ENCODE measurements around the gene RIMBP2.

RIMBP2 gene

GRCh38 chr12:130568041-130568440 is 148.1 kb downstream of the RIMBP2 start:
- no peak for DNase-seq (ENCODE audit: low read depth)

DNA sequence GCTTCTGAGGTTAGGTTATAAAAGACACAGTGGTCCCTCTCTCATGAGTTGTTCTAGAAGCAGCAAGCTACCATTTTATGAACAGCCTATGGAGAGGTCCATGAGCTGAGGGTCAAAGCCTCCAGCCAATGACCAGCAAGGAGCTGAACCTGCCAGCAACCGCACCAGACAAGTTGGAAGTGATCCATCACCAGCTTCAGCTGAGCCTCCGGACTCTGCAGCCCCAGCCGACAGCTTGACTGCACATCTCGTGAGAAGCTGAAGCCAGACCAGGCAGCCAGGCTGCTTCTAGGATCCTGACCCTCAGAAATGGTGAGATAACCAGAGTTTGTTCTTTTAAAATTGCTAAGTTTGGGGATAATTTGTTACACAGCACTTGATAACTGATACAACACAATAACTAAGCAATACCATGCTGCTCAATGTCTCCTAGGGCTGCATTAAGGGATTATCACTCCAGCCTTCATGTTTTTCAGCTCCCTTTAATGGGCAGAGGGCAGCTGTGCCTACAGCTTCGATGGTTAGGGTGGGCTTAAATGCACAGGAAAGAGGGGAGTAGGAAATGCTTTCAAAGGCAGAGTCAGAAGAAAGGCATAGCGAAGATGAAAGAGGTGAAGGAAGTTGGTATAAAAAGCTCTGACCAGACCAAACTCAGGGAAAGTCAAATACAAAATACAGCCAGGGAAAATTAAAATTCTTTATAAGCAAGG is 149.5 kb downstream of the RIMBP2 start:
- DNase-seq (ENCODE audit: low read depth), result no peak

GRCh38 chr12:130565189-130565588 is 150.9 kb downstream of the RIMBP2 start:
- no peak for DNase-seq (ENCODE audit: low read depth)

DNA sequence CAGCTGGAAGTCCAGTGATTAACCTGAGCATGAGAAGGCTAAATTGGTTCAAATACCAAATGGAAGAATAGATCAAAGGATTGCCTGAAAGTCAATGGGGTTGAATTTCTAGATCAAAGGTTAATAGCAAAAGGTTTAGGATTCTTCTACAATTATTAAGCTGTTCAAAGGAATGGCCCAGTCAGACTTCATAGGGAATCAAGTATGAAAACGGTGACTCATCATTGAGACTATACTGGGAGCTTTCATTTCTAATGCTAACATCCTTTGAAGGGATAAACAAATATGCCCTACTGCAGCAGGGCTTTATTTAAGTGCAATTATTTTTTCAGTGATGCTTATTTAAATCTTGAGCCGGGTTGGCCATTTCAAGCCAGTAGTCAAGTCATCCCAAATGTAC is 152.8 kb downstream of the RIMBP2 start:
- DNase-seq (ENCODE audit: low read depth), result no peak

DNA sequence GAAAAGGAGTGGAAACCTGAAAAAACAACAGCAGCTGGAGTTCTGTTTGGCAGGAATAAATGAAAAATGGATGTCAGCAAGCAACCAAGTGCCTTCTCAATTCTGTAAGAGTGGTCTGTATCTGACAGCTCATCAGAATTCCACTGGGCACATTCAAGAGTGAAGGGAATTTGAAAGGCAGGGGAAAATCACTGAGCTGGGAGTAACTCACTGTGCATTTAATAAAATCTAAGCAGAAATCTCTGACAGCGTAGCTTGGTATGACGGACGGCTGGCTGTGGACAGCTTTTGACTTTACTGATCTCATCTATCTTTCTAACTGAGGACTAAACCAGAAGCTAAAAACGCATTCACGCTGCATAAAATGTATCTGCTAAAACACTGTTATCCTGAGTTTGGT is 153.4 kb downstream of the RIMBP2 start:
- no peak for DNase-seq (ENCODE audit: low read depth)

DNA sequence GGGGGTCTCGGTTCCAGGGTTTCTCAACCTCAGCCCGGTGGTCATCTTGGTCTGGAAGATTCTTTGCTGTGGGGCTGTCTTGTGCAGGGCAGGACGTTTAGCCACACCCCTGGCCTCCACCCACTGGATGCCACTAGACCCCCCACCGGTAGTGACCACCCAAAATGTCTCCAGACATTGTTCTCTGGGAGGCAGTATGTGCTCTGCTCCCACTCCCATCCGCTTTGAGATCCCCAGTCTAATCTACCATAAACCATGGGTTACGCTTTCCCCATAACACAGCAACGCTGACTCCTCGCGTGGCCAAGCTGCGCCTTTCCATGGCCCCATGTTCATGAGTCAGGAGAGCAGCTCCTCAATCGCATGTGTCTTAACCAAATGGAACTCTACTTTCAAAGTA is 155.8 kb downstream of the RIMBP2 start:
- DNase-seq (ENCODE audit: low read depth), result no peak

- DNase-seq (ENCODE audit: low read depth), result no peak
These were observed 156.3 kb downstream of the RIMBP2 start for GRCh38 chr12:130559806-130560205.

- no peak for DNase-seq (ENCODE audit: low read depth)
These were observed 158.0 kb downstream of the RIMBP2 start for GRCh38 chr12:130557886-130558765.

DNA sequence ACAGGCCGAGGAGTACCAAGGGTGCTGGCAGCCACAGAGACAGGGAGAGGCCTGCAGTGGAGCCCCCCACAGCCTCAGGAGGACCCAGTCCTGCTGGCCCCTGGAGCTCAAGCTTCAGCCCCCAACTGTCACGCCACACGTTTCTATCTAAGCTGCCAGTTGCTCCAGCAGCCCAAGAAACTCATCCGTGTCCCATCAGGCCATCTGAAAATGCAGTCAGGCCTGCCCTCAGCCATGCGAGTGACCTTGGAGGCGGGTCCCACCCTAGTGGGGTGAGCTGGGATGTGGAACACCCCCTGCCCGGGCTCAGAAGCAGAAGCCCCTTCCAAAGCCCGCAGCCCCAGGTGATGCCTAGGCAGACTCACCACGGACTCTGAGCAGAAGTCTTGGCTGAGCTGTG is 158.9 kb downstream of the RIMBP2 start:
- no peak for DNase-seq (ENCODE audit: low read depth)

GRCh38 chr12:130556486-130557055 is 159.5 kb downstream of the RIMBP2 start:
- DNase-seq (ENCODE audit: low read depth), result no peak

DNA sequence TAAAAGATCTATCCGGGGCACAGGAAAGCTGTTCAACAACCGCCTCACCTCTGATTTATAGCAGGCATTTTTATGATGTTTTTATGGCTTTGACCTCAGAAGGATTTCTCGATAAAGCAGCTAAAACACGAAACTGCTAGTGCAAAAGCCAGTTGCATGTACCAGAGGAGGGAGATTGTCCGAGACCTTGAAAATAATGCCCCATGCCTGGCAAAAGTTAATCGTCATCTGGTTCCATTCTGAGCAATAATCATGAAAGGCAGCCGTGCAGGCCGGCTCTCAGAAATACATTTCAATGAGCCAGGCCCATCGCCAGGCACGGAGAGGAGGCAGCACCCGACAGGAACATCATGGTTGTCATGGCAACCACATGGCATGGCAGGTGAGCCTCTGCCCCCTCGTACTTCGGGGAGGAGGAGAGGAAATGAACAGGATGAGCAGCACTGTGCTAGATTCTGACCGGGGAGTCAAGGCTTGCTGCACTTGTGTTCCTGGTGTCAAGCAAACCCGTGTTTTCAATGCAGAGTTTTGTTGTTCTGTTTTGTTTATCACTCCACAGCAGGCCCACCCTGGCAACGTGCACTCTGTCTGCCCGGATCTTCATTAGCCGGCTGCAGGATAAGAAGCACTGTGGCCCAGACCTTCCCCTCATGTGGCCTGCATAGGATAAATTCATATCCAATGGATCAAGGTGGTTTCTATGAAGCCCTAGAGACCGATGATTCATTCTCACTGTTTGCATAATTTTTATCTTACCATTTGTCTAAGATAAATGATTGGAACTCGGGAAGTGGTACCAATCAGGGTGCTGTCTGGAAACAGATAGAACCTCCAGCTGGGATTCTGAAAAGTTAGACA is 160.2 kb downstream of the RIMBP2 start:
- no peak for DNase-seq (ENCODE audit: low read depth)

DNA sequence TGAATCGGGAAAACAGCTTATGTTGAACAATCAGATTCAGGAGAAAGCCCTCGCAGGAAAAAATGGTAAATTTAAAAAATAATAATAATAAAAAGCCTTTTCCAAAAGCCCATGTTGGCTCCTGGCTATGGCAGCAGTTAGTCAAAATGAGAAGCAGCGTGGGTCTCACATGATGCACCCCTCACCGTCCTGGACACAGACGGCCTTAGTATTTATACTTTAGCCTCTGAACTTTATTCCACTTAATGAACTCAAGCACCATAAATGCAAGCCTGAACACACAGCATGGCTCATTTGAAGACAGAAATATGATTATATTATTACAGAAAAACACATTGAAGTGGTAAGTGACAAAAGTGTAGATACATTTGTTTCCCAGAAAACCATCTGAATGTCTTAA is 160.9 kb downstream of the RIMBP2 start:
- no peak for DNase-seq (ENCODE audit: low read depth)

DNA sequence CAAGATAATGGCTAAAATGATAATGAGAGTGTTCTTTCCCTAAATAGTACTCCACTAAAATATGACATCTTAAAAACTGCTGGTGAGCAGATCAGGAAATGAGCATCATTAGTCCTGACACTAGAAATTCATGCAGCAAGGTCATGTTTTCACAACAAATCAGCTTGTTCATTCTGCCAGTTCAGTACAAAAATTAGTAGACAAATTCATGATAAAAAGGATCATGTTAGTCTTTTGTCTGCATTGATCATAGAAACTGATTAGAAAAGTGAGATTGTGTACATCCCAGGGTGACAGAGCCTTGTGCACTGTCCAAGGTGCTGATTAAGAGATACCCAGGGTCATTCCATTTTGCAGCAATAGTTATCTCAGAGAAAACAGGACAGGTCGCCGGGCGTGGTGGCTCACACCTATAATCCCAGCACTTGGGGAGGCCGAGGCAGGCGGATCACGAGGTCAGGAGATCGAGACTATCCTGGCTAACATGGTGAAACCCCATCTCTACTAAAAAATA is 163.6 kb downstream of the RIMBP2 start:
- no peak for DNase-seq (ENCODE audit: low read depth)

DNA sequence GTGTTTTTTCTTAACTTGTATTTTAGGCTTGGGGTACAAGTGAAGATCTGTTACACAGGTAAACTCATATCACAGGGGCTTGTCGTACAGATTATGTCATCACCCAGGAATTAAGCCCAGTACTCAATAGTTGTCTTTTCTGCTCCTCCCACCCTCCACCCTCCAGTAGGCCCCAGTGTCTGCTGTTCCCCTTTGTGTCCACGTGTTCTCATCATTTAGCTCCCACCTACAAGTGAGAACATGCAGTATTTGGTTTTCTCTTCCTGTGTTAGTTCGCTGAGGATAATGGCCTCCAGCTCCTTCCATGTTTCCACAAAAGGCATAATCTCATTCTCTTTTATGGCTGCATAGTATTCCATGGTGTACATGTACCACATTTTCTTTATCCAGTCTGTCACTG is 166.7 kb downstream of the RIMBP2 start:
- no peak for DNase-seq (ENCODE audit: low read depth)

DNA sequence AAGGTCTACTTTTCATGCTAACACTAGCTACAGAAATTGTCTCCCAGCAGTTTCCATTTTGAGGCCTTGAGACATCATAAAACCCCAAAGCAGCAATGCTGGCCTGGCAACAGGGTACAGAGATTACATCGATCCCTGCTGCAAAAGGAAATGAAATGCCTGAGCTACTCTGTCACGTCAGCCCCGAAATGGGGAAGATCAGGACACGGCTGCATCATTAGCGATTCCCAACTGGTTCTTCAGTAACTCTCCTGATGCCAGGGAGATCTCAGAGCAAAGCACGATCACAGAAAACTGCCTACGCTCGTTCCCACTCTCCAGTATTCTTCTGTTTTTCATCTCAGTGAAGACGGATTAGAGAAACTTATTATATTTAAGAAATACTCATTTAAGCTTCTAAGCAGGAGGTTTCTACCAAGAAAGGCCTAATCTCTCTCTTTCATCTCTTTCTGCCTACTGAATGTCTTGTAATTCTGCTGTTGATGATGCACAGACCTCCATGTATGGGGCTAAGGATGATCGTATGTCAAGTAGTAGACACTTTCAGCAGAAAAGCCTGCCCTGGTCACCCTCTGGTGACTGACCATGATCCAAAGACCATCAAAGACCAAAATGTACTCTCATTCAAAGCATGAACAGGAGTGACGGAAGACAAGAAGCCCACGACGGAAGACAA is 168.5 kb downstream of the RIMBP2 start:
- DNase-seq (ENCODE audit: low read depth), result no peak

GRCh38 chr12:130546494-130546893 is 169.6 kb downstream of the RIMBP2 start:
- DNase-seq (ENCODE audit: low read depth), result no peak

DNA sequence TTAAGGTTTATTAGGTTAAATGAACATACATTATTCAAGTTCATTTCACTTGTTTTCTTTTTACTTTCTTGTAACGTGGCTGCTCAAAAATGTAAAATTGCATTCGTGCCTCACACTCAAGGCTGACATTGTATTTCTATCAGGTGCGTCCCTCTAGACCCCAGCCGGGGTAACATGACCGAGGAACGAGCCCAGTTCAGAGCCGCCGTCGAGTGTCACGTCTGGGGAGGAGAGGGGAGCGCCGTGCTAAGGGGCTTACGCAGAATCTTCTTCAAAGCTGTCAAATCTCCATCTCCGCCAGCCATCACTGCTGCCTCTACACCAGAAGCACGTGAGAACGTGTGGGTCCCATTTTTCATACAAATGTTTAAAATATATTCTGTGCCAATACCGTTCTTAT is 170.6 kb downstream of the RIMBP2 start:
- DNase-seq (ENCODE audit: low read depth), result no peak

GRCh38 chr12:130540376-130540775 is 175.7 kb downstream of the RIMBP2 start:
- no peak for DNase-seq (ENCODE audit: low read depth)

DNA sequence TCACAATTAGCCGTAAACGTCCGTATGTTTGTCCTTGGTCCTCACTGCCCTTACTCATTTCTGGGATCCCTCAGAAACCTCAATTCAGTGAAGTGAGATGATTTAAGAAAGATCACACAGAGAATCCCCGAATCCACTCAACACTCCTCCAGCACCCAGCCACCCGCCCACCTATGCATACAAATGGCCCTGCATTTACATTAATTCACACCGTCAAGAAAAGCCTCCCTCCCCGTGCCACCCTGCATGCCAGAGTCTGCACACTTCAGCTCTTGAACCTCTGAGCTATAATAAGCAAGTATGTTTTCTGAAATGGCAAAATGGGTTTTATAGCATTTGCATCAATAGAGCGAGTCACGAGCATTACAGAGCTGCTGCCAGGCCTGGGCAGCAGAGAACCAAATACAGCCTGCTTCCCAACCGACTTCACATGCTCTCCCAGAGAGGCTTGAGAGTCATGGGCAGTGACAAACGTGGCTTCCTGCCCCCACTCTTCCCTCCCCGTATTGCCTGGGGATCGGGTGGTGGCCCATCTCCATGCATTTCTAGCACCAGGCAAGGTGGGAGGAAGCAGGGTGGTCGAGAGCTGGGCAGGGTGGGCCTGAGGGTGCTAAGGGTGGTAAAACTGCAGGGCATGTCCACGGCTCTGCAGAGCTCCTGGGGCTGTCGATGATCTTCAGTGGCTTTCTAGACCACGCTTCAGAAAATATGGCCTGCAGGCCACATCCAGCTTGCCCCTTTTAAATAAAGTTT is 177.6 kb downstream of the RIMBP2 start:
- no peak for DNase-seq (ENCODE audit: low read depth)

- DNase-seq (ENCODE audit: low read depth), result no peak
These were observed 178.4 kb downstream of the RIMBP2 start for GRCh38 chr12:130537655-130538054.

DNA sequence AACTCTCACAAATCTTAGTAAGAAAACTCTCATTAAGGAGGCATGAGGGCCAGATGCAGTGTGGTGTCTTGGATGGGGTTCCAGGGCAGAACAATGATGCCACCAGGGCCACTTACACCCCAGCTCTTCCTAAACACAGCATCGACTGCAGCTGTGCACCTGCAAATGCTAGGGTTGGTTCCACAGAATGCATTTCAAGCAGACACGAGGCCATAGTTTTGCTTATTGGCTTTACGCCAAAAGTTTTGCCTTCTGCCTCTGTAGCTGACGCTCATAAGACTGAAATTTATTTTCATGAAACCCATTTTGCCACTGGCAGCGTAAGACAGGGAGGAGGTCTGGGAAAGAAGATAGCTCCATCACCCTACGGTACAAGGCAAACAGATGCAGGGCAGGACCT is 179.0 kb downstream of the RIMBP2 start:
- no peak for DNase-seq (ENCODE audit: low read depth)

Data from GM04503 (cell line).